Caki2 (cell line): Measurements from ENCODE around the gene KDM7A. TPM values are rescaled to one million over a fixed set of nuclear protein-coding genes. Genes with fewer than 3 reads are reported as not detected.

Experiments
- DNase-seq: peaks from one replicate; pipeline ENCODE4 v3.0.0-alpha.2; 2015; ENCODE audit warnings: low read depth
- in situ Hi-C: cut with HindIII; loops from 2 replicates; pipeline ENCODE4 v1.10.0; 2016; ENCODE audit warnings: low sequenced_read_pairs, low pct_unique_long_range_greater_than_20kb, mixed read lengths
- total RNA-seq: library from RNA; depleted of rRNA; stranded (reverse); fragments of >200 nt; shearing (Covaris generic); gene quantifications from 2 replicates; pipeline ENCODE4 v1.2.3, GENCODE V29; 2014; ENCODE audit warnings: low replicate concordance

Gene KDM7A
- total RNA-seq, 1 experiment from 2014 or later: 0.17 TPM

DNA sequence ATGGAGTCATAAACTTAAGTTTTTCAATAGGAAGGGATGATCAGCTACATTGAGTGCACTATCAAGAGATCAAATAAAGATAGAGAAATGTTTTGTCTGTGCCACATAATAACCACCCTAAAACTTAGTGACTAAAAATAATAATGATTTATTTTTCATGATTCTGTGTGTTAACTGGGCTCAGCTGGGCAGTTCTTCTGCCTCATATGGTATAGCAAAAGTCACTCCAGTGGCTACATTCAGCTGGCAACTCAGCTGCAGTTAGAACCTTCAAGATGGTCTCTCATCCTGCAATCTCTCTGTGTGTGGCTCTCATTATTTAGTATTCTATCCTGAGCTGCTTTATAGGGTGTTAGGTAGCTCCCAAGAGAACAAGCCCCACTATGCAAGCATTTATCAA lies 106.2 kb downstream of the KDM7A start:
- in situ Hi-C loops: no loop called here
- no peak for DNase-seq

DNA sequence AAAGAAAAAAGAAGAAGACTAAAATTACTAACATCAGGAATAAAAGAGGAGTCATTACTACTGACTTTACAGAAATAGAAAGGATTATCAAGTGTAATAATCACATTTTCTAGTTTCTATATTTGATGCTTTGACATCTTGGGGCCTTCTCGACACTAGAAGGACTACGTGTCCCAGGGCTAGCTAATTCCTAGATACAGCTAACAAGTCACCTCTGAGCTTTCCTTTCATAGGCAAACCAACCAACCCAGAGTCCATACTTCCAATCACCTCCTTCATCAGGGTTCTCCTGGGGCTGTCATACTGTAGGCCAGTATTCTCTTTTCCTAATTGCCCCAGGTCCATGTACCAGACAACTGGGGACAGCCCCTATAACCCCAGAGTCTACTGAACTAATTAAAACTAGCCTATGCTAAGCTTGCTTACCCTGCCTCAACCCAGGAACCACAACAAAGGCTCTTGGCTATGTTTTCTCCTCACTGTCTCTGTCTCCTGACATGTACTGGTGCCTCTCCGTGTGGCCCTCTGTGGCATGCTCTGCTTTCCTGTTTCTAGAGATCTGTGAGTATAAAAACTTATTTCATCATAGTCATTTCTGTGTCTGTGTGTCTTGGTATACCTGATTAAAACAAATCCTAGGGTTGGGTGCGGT lies 107.4 kb downstream of the KDM7A start:
- DNase-seq: no peak
- in situ Hi-C loops: no loop called here

DNA sequence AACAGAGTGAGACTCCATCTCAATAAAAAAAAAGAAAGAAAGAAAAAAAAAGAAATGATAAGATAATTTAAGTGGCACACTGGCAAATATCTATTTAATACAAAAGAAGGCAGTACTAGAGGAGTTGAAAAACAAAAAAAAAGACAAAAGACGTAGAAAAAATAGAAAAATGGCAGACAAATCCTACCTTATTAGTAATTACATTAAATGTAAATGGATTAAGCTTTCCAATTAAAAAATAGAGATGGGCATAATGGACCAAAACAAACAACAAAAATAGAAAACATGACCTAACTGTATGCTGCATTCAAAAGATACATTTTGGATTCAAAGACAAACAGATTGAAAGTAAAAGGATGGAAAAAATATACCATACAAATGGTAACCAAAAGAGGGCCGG lies 108.8 kb downstream of the KDM7A start:
- no peak for DNase-seq
- in situ Hi-C loops: no loop called here

GRCh38 chr7:140067052-140067451 lies 109.7 kb downstream of the KDM7A start:
- in situ Hi-C loops: no loop called here
- no peak for DNase-seq

DNA sequence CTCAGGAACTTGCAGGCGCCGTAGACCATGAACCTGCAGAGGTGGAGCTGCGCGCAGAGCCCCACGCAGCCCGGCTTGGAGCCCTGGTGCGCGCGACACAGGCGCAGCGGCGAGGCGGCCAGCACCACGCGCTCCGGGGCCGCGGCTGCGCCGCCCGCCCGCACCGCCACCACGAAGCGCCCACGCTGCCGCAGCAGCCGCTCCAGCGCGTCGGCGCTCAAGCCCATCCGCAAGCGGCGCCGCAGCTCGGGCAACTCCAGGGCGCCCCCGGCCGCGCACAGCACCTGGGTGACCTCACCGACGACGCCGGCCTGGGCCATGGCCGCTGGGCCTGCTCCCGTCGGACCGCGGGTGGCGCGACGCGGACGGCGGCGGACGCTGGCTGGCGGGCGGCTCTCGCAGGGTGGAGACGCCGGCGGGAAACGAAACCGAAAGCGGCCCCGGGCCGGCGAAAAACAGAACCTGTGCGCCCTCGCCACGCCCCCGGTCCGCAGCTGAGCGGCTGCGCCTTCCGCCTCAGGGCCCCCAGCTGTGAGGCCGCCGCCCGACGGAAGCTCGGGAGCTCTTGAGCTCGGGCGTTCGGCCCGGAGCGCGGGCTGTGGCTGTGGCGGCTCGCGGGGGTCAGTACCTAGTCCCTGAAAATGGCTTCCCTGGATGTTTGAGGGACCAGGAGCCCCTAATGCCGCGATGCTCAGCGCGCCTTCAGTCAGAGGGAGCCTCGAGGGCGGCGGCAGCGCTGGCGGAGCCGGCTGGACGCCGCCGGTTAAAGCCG lies 114.1 kb downstream of the KDM7A start, which contains the start of gene PARP12:
PARP12 (minus strand) TSS at position 424 of the 772 bp plus-strand sequence; CDS start at position 320, 104 bp downstream.
- in situ Hi-C loops: no loop called here
- peak; percentile 83 for DNase-seq

DNA sequence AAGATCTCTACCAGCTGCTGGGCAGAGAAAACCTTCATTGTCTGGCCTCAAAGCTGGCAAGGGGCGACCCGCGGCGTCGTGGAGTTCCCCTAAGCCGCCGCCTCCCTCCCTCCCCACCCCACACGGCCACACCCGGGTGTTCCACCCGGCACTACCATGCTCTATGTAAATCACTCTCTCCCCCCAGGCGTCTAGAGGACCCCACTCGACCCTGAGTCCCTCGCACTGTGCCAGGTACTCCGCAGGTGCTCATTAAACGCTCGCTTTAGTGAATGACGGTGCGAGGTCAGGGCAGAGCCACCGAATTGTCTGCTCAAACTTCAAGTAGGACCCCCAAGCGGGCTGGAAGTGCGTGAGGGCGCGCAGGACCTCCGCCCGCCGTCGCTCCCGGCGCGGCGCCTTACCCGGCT lies 114.7 kb downstream of the KDM7A start:
- in situ Hi-C loops: no loop called here
- DNase-seq: no peak

DNA sequence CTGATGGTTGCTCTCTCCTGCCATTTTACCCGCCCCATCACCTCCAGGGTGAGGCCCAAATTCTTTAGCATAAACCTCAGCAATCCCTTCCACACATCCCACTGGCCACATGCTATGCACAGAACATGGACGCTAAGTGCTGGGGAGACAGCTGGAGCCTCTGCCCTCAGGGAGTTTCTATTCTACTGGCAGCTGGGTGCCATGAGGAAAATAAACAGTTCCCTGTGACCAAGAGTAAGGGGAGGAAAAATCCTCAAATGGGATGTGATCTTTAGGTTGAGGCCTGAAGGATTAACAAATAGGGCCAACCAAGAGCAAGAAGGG lies 115.2 kb downstream of the KDM7A start:
- in situ Hi-C loops: no loop called here
- DNase-seq: no peak

DNA sequence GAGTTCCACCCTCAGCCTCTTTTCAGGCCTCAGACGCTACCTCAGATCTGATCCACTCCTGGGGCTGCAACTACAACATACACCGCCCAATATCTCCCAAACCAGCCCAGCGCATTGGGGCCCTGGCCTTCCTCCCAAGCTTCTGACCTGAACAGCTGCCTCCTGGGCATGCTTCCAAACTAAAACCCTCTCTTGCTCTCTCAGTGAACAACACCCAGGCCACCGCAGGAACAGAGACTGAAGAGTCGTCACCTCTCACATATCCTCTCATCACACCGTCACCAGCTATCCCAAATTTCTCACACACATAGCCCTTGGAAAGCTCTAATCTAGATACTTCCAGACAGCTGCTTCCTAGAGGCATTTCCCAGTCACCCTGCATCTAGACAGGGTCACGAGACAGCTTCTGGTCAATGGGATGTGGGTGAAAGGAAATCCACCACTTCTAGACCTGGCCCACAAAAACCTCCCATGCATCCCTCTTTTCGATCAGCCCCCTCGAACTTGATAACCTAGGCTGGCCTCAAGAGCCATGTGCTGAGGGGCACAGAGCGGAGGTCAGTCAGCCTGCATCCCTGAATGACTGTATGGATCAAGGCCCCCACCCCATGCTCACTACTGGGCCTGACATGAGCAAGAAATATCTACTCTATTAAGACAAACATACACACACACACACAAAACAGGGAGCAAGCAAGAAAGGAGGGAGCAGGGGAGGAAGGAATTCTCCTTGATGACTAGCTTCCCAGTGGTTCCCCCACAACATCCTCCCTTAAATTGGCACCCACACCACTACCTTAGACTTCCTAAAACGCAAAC lies 115.8 kb downstream of the KDM7A start:
- in situ Hi-C loops: no loop called here

GRCh38 chr7:140060243-140060630 lies 116.5 kb downstream of the KDM7A start:
- DNase-seq: no peak
- in situ Hi-C loops: no loop called here

More for the DNA sequence above, 115.8 kb downstream of the KDM7A start:
- no peak for DNase-seq

DNA sequence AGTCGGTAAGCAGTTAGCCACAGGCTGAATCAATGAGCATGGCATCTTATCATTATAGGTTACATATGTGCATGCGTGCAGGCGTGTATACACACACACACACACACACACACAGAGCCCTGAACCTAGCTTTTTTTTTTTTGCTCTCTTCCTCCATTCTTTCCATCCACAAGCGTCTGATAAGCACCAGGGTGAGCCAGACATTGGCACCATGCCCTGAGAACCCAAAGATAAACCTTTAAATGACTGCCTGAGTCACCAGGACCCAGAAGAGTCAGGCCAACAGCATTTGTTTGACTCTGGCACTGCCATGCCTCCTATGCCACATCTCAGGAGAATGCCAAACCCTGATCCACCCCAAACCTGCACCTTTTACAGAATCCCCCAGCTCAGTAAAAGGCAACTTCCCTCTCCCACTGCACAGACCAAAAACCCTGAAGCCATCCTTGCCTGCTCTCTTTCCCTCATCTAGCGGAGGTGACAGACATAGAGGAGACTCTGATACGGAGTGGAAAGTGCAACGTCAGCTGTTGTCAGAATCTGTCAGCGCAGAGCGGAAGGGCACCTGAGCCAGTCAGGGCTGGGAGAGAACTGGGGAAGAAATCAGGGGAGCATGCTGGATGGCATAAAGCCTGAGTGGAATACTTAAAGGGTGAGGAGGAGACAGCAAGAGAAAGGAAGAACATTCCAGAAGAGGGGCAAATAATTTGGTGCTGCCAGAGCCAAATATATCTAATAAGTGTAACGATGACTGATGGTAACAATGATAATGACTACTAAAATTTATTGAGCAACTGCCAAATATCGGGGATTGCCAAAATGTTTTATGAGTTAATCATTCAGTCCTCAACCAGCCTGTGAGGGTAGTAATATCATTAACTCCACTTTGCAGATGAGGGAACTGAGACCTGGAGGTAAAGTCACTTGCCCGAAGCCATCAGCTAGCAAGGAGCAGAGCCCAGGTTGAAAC lies 117.2 kb downstream of the KDM7A start:
- DNase-seq: peak; percentile 84
- in situ Hi-C loops: no loop called here

DNA sequence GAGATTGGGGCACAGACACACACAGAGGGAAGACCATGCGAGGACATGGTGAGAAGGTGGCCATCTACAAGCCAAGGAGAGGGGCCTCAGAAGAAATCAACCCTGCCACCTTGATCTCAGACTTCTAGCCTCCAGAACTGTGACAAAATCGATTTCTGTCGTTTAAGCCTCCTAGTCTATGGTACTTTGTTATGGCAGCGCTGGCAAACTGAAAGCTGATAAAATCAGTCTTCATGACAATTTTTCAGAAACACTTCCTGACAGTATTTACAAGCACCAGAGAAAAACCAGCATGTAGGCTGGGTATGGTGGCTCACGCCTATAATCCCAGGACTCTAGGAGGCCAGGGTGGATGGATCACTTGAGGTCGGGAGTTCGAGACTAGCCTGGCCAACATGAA lies 118.3 kb downstream of the KDM7A start:
- in situ Hi-C loops: no loop called here
- no peak for DNase-seq

GRCh38 chr7:140057143-140057535 lies 119.6 kb downstream of the KDM7A start:
- in situ Hi-C loops: no loop called here
- no peak for DNase-seq

GRCh38 chr7:140056431-140057142 lies 120.2 kb downstream of the KDM7A start:
- in situ Hi-C loops: no loop called here

DNA sequence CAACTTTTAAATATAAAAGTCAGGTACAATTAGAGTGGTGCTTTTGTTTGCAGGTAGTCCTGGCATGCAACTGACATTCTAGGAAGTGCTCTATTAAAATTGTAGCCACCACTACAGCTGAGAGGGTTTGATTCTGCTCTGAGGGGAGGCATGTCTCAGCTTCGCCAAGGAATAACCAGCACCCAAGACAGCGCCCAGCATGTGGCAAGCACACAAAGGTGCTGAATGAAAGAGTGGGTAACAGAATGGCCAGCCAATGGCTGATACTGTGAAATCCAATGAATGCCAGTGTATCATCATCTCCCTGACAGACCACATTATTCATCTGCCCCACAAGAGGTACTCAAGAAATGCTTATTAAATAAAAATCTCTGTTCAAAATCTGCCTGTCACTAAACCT lies 121.0 kb downstream of the KDM7A start:
- in situ Hi-C loops: no loop called here

More at GRCh38 chr7:140056431-140057142, 120.2 kb downstream of the KDM7A start:
- DNase-seq: no peak

DNA sequence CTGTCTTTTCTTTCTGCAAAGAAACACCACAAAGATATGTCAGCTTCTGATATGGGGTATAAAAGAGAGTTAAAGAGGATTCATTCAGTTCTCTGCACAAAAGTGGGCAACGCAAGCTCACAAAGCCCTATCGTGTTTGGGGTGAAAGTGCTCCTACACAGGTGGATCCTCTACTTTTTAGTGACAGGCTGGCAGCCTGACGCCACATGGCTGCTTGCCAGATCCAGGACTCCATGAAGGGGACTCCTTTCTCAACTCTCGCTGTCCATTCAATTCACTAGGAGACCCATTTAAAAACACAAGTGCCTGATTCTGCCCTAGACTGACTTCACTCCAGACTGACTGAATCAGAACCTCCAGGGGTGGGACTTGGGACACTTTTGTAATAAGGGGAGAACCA lies 122.0 kb downstream of the KDM7A start:
- DNase-seq: no peak
- in situ Hi-C loops: no loop called here

More for the DNA sequence above, 121.0 kb downstream of the KDM7A start:
- DNase-seq: no peak

GRCh38 chr7:140053812-140054539 lies 122.8 kb downstream of the KDM7A start:
- DNase-seq: no peak
- in situ Hi-C loops: no loop called here

DNA sequence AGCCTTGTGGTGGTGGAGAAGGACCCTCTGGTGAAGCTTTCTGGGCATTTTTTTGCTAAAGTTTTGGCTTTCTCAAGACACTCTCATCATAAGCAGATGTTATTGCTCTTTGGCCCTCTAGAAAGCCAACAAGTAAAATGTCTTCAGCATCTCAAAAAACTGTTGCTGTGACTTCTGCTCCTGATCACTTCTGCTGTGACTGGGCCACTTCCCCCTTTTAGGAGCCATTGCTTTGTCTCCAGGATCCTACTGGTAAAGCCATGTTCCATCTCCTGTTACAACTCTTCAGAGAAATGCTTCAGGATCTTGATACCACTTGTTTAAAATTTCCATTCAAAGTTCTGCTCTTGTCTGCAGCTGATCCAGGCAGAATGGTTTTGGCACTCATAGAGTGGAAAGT lies 125.0 kb downstream of the KDM7A start:
- in situ Hi-C loops: no loop called here
- DNase-seq: no peak
